HCT116 (cell line): ENCODE results near the gene ATF7. TPM values are rescaled to one million over a fixed set of nuclear protein-coding genes. Genes with fewer than 3 reads are reported as not detected.

Experiments used
- ATAC-seq: fragments of 200-7000 bp; cut with Tn5 transposase; 2 replicates; pipeline ENCODE4 v1.9.1; 2020; ENCODE audit warnings: mild to moderate bottlenecking, moderate library complexity
- BruUV-seq: library from RNA; stranded (reverse); fragments of 400-500 nt; replicated peaks from 2 replicates; lab custom pipeline; 2021; lab: Mats Ljungman, UMichigan
- CTCF ChIA-PET: fragments of 300-600 bp; sonication (Branson Sonifier 250); formaldehyde crosslinking; loops from one replicate; lab custom pipeline; 2021; ENCODE audit warnings: antibody characterized with exemption; lab: Charles Lee
- POLR2A ChIA-PET: fragments of 300-600, 350-600 bp; sonication (Branson Sonifier 250); formaldehyde crosslinking; loops from one replicate; lab custom pipeline; 2021; ENCODE audit warnings: antibody characterized with exemption; lab: Charles Lee
- RAD21 ChIA-PET, 2 experiments: fragments of 300-600 bp; sonication (Branson Sonifier 250); formaldehyde crosslinking; loops; one replicate each; lab custom pipeline; 2023; ENCODE audit warnings: low total read pairs in 2 of 2; ENCODE audit not compliant: uncharacterized antibody in 2 of 2, unreplicated experiment in 2 of 2, low non-redundant PET in 1 of 2; lab: Charles Lee
- DNase-seq: peaks from one replicate; pipeline ENCODE4 v3.0.0-alpha.2; 2010; ENCODE audit warnings: low read depth, low spot score
- H2AFZ ChIP-seq: fragments of 200-600 bp; shearing (Covaris generic), sonication (generic); 2 replicates; pipeline ENCODE4 v1.6.1; 2017; ENCODE audit warnings: low read depth, mixed run types, mixed read lengths, antibody characterized with exemption, low read length; ENCODE audit not compliant: poor library complexity, severe bottlenecking
- H3K27ac ChIP-seq: 2 replicates; pipeline ENCODE4 v1.5.1; 2012; ENCODE audit warnings: low read depth, low read length
- H3K27me3 ChIP-seq: fragments of 200-600 bp; sonication (generic); 2 replicates; pipeline ENCODE4 v1.6.1; 2016; ENCODE audit warnings: mixed run types, low read length, mixed read lengths; ENCODE audit not compliant: insufficient read depth
- H3K36me3 ChIP-seq, 2 experiments: fragments of 200-500 bp in 1 of 2; fragments of 200-600 bp in 1 of 2; sonication (Bioruptor generic) in 1 of 2; sonication (generic) in 1 of 2; 2 replicates each; pipeline versions ENCODE4 v1.5.1 to v1.6.1; 2014 to 2016; ENCODE audit warnings: low read length in 2 of 2, inconsistent platforms in 1 of 2, mixed read lengths in 1 of 2, mixed run types in 1 of 2; ENCODE audit not compliant: insufficient read depth in 2 of 2, control insufficient read depth in 1 of 2
- H3K4me1 ChIP-seq, 2 experiments: fragments of 200-600 bp in 1 of 2; sonication (generic) in 1 of 2; 2 replicates each; pipeline versions ENCODE4 v1.5.1 to v1.6.1; 2012 to 2017; ENCODE audit warnings: low read length in 2 of 2, inconsistent platforms in 1 of 2, mild to moderate bottlenecking in 1 of 2, mixed read lengths in 1 of 2, mixed run types in 1 of 2, moderate library complexity in 1 of 2; ENCODE audit not compliant: insufficient read depth in 2 of 2, control insufficient read depth in 1 of 2
- H3K4me2 ChIP-seq: fragments of 200-600 bp; sonication (generic); 2 replicates; pipeline ENCODE4 v1.6.1; 2017; ENCODE audit warnings: mixed run types, low read length, mixed read lengths
- H3K4me3 ChIP-seq, 2 experiments: fragments of 200-600 bp in 1 of 2; sonication (generic) in 1 of 2; replicated peaks in 1 of 2; 2 replicates each; pipeline ENCODE4 v1.5.1; 2011 to 2016; ENCODE audit warnings: low read length in 2 of 2, control low read depth in 1 of 2, low read depth in 1 of 2, mild to moderate bottlenecking in 1 of 2, mixed read lengths in 1 of 2, mixed run types in 1 of 2
- H3K79me2 ChIP-seq: fragments of 200-600 bp; sonication (generic); 2 replicates; pipeline ENCODE4 v1.6.1; 2017; ENCODE audit warnings: mild to moderate bottlenecking, mixed run types, low read length, moderate library complexity, mixed read lengths; ENCODE audit not compliant: insufficient read depth
- H3K9ac ChIP-seq: fragments of 200-600 bp; sonication (generic); 2 replicates; pipeline ENCODE4 v1.6.1; 2016; ENCODE audit warnings: low read length, mixed read lengths
- H3K9me2 ChIP-seq: fragments of 200-600 bp; sonication (generic), shearing (Covaris generic); 2 replicates; pipeline ENCODE4 v1.6.1; 2017; ENCODE audit warnings: mixed run types, mild to moderate bottlenecking, moderate library complexity; ENCODE audit not compliant: insufficient read depth
- H3K9me3 ChIP-seq, 2 experiments: fragments of 200-500 bp in 1 of 2; fragments of 200-600 bp in 1 of 2; sonication (Bioruptor generic) in 1 of 2; sonication (generic) in 1 of 2; 2 replicates each; pipeline ENCODE4 v1.6.1; 2014 to 2017; ENCODE audit warnings: low read length in 2 of 2, mixed read lengths in 2 of 2, inconsistent platforms in 1 of 2, low read depth in 1 of 2, mild to moderate bottlenecking in 1 of 2, mixed run types in 1 of 2, moderate library complexity in 1 of 2; ENCODE audit not compliant: control insufficient read depth in 1 of 2, insufficient read depth in 1 of 2
- H4K20me1 ChIP-seq: fragments of 200-600 bp; sonication (generic), shearing (Covaris generic); 2 replicates; pipeline ENCODE4 v1.6.1; 2017; ENCODE audit warnings: mixed run types, mild to moderate bottlenecking, moderate library complexity; ENCODE audit not compliant: insufficient read depth
- ATF3 ChIP-seq: IDR thresholded peaks from 2 replicates; pipeline ENCODE4 v1.6.1; 2012
- CBX3 ChIP-seq: IDR thresholded peaks from 2 replicates; pipeline ENCODE4 v1.6.1; 2012; ENCODE audit warnings: low read depth
- CEBPB ChIP-seq: IDR thresholded peaks from 2 replicates; pipeline ENCODE4 v1.6.1; 2012; ENCODE audit warnings: low read depth
- CTCF ChIP-seq, 3 experiments: fragments of 200-600 bp in 1 of 3; sonication (generic) in 1 of 3; IDR thresholded peaks in 2 of 3; conservative IDR thresholded peaks in 1 of 3; 2 replicates each; pipeline ENCODE4 v1.5.1; 2012 to 2017; ENCODE audit warnings: low read depth in 2 of 3, low read length in 2 of 3, antibody characterized with exemption in 1 of 3, borderline replicate concordance in 1 of 3, control low read depth in 1 of 3, mild to moderate bottlenecking in 1 of 3, mixed read lengths in 1 of 3, mixed run types in 1 of 3, moderate library complexity in 1 of 3; ENCODE audit not compliant: insufficient read depth in 1 of 3
- EGR1 ChIP-seq: IDR thresholded peaks from 2 replicates; pipeline ENCODE4 v1.6.1; 2012; ENCODE audit warnings: low read depth
- ELF1 ChIP-seq: IDR thresholded peaks from 2 replicates; pipeline ENCODE4 v1.6.1; 2012; ENCODE audit warnings: low read depth, borderline replicate concordance
- EZH2 ChIP-seq: fragments of 200-600 bp; sonication (generic); IDR thresholded peaks from 2 replicates; pipeline ENCODE4 v1.6.1; 2017; ENCODE audit warnings: antibody characterized with exemption, mixed run types
- EZH2phosphoT487 ChIP-seq: fragments of 200-600 bp; IDR thresholded peaks from 2 replicates; pipeline ENCODE4 v1.6.1; 2018; ENCODE audit warnings: antibody characterized with exemption, borderline replicate concordance
- FOSL1 ChIP-seq: IDR thresholded peaks from 2 replicates; pipeline ENCODE4 v1.6.1; 2012; ENCODE audit warnings: low read depth
- JUND ChIP-seq: IDR thresholded peaks from 2 replicates; pipeline ENCODE4 v1.6.1; 2012
- POLR2AphosphoS5 ChIP-seq: IDR thresholded peaks from 2 replicates; pipeline ENCODE4 v1.6.1; 2011; ENCODE audit warnings: mild to moderate bottlenecking, low read depth, low read length, moderate library complexity
- REST ChIP-seq: IDR thresholded peaks from 2 replicates; pipeline ENCODE4 v1.6.1; 2012; ENCODE audit warnings: low read depth
- SP1 ChIP-seq: IDR thresholded peaks from 2 replicates; pipeline ENCODE4 v1.6.1; 2012; ENCODE audit warnings: low read depth
- SRF ChIP-seq: IDR thresholded peaks from 2 replicates; pipeline ENCODE4 v1.6.1; 2012; ENCODE audit warnings: low read depth
- YY1 ChIP-seq: IDR thresholded peaks from 2 replicates; pipeline ENCODE4 v1.6.1; 2011; ENCODE audit warnings: low read length, low read depth, moderate library complexity, mild to moderate bottlenecking; ENCODE audit not compliant: insufficient replicate concordance; ENCODE audit errors: extremely low read depth
- ZBTB33 ChIP-seq: IDR thresholded peaks from 2 replicates; pipeline ENCODE4 v1.6.1; 2011; ENCODE audit warnings: mild to moderate bottlenecking, low read length, moderate library complexity; ENCODE audit not compliant: insufficient replicate concordance; ENCODE audit errors: extremely low read depth
- ZFX ChIP-seq: fragments of 450-650 bp; IDR thresholded peaks from 2 replicates; pipeline ENCODE4 v1.6.1; 2017
- ZNF274 ChIP-seq: fragments of 200-500 bp; sonication (Bioruptor generic); IDR thresholded peaks from 2 replicates; pipeline ENCODE4 v1.6.1; 2014; ENCODE audit warnings: mild to moderate bottlenecking, low read depth, low read length, inconsistent platforms
- intact Hi-C: fragments of 100-400 bp; cut with micrococcal nuclease; formaldehyde crosslinking; loops from 2 replicates; pipeline ENCODE4 v1.10.0; 2022
- total RNA-seq: library from RNA; stranded (reverse); gene quantifications from one replicate; pipeline ENCODE4 v1.2.1, GENCODE V29; 2021; ENCODE audit not compliant: unreplicated experiment
- TF ChIP-seq, protein P1 (sequence below): IDR thresholded peaks from 2 replicates; pipeline ENCODE4 v1.6.1; 2012

The ATF7 gene
- total RNA-seq, 1 experiment from 2014 or later = 24.0 TPM

DNA sequence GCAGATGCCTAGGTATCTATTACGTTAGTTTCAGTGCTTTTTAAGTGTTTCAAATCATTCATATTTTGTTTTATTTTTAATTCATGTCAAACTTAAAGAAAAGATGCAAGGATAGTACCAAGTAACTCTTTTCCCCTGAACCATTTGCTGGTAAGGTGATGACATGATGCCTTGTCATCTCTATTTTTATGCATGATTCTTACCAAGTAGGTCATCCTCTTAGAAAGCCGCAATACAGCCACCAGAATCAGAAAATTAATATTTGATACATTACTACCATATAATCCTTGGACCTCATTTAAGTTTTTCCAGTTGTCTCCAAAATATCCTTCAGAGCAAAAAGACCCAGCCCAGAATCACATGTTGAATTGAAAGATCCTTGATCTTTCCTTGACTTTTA lies 27.4 kb upstream of the ATF7 start:
- ChIA-PET RAD21 (no interaction called here), CTCF (no interaction called here), POLR2A (no interaction called here)
- intact Hi-C loops = no loop called here
- no peaks in the 10 kb centered on the region for H3K9me3 ChIP-seq
- no peaks in the 10 kb centered on the region for H3K36me3 ChIP-seq
- no peak overlapping the region for H3K9ac ChIP-seq
- no TSS peak for BruUV-seq
- H3K9me2 ChIP-seq = no peaks in the 10 kb centered on the region
- peaks cover 4 to 9% of the 10 kb centered on the region in 2 experiments; a peak in 2 of 4 replicates for H3K4me1 ChIP-seq
- no peak overlapping the region for H3K4me3 ChIP-seq
- no peaks in the 10 kb centered on the region for H3K79me2 ChIP-seq
- no peak overlapping the region for H3K27ac ChIP-seq
- no peak overlapping the region for H3K4me2 ChIP-seq
- no peak overlapping the region for H2AFZ ChIP-seq
- ATAC-seq = no peak
- no peaks in the 10 kb centered on the region for H4K20me1 ChIP-seq
- no peak for TF ChIP-seq ZNF274
- TF ChIP-seq ZFX = no peak
- no peak for TF ChIP-seq ELF1
- TF ChIP-seq ZBTB33 = no peak
- no peak for TF ChIP-seq EZH2
- no peak for TF ChIP-seq YY1
- TF ChIP-seq, protein P1, sequence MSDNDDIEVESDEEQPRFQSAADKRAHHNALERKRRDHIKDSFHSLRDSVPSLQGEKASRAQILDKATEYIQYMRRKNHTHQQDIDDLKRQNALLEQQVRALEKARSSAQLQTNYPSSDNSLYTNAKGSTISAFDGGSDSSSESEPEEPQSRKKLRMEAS = no peak
- no peak for TF ChIP-seq SP1
- TF ChIP-seq EZH2phosphoT487 = no peak
- no peak for TF ChIP-seq FOSL1
- no peak for TF ChIP-seq CEBPB
- no peak for TF ChIP-seq CTCF (IDR thresholded peaks at IDR 0.05 in 2 of 3, conservative IDR thresholded peaks at IDR 0.05 in 1 of 3; ENCODE audit: borderline replicate concordance in 1 of 3, insufficient read depth in 1 of 3, low read depth in 2 of 3, low read length in 2 of 3)
- no peak for TF ChIP-seq EGR1
- no peak for TF ChIP-seq CBX3
- no peak for TF ChIP-seq SRF
- TF ChIP-seq POLR2AphosphoS5 = no peak
- no peak for TF ChIP-seq JUND
- no peak for TF ChIP-seq REST
- no peak for TF ChIP-seq ATF3
- DNase-seq = no peak
- H3K27me3 ChIP-seq = no peaks in the 10 kb centered on the region
